Smooth muscle cell (in vitro differentiated cells): Measurements from ENCODE around the gene CNTN1. TPM values are rescaled to one million over a fixed set of nuclear protein-coding genes. Genes with fewer than 3 reads are reported as not detected.

ENCODE experiments used
- DNase-seq: peaks from one replicate; lab custom pipeline; 2025; ENCODE audit not compliant: unreplicated experiment; lab: John Stamatoyannopoulos, UW
- H2AFZ ChIP-seq: fragments of 200-600 bp; sonication (generic); 2 replicates; pipeline ENCODE4 v1.6.0; 2016; ENCODE audit warnings: antibody characterized with exemption, low read depth, mild to moderate bottlenecking
- H3F3A ChIP-seq: fragments of 200-600 bp; sonication (generic); 2 replicates; pipeline ENCODE4 v1.6.0; 2017; ENCODE audit warnings: antibody characterized with exemption, low read depth
- H3K27ac ChIP-seq: fragments of 200-600 bp; sonication (generic); 2 replicates; pipeline ENCODE4 v1.5.1; 2016; ENCODE audit warnings: low read depth, mild to moderate bottlenecking
- H3K27me3 ChIP-seq: fragments of 200-600 bp; sonication (generic); 2 replicates; pipeline ENCODE4 v1.6.1; 2016; ENCODE audit warnings: low read depth, mild to moderate bottlenecking
- H3K36me3 ChIP-seq: fragments of 200-600 bp; sonication (generic); 2 replicates; pipeline ENCODE4 v1.5.1; 2016; ENCODE audit warnings: low read depth
- H3K4me1 ChIP-seq: fragments of 200-600 bp; sonication (generic); 2 replicates; pipeline ENCODE4 v1.5.1; 2016; ENCODE audit warnings: low read depth
- H3K4me2 ChIP-seq: fragments of 200-600 bp; sonication (generic); 2 replicates; pipeline ENCODE4 v1.6.0; 2016; ENCODE audit warnings: mild to moderate bottlenecking
- H3K4me3 ChIP-seq: fragments of 200-600 bp; sonication (generic); 2 replicates; pipeline ENCODE4 v1.5.1; 2016; ENCODE audit warnings: mild to moderate bottlenecking
- H3K79me2 ChIP-seq: fragments of 200-600 bp; sonication (generic); 2 replicates; pipeline ENCODE4 v1.6.0; 2016; ENCODE audit warnings: low read depth, mild to moderate bottlenecking
- H3K9ac ChIP-seq: fragments of 200-600 bp; sonication (generic); 2 replicates; pipeline ENCODE4 v1.6.0; 2016; ENCODE audit warnings: low read depth
- H3K9me3 ChIP-seq: fragments of 200-600 bp; sonication (generic); replicated peaks from 2 replicates; pipeline ENCODE4 v1.5.1; 2016; ENCODE audit warnings: low read depth
- H4K20me1 ChIP-seq: fragments of 200-600 bp; sonication (generic); 2 replicates; pipeline ENCODE4 v1.6.0; 2016; ENCODE audit warnings: low read depth
- CTCF ChIP-seq: fragments of 200-600 bp; sonication (generic); IDR thresholded peaks from 2 replicates; pipeline ENCODE4 v1.5.1; 2017; ENCODE audit warnings: borderline replicate concordance, mild to moderate bottlenecking, antibody characterized with exemption; ENCODE audit not compliant: insufficient read depth, poor library complexity, severe bottlenecking
- WGBS: methylation state at CpG from one replicate; pipeline ENCODE4 v1.1.7; 2016; ENCODE audit warnings: low lambda C conversion rate; 5-methylcytosine and 5-hydroxymethylcytosine counted together
- polyA plus RNA-seq: library from polyadenylated mRNA; unstranded; fragments of >200 nt; fragmentation: Nextera tagmentation; extraction: Ambion mirVana; gene quantifications from 2 replicates; pipeline ENCODE4 v1.2.1, GENCODE V29; 2016
- total RNA-seq: library from RNA; depleted of rRNA; stranded (reverse); fragments of >200 nt; gene quantifications from 2 replicates; pipeline ENCODE4 v1.2.3, GENCODE V29; 2014

CNTN1 gene
- total and polyA plus RNA-seq, 2 experiments from 2014 or later, result 0.37 to 0.94 TPM

- no peak for DNase-seq
- H4K20me1 ChIP-seq, result no peaks in the 10 kb centered on the region
- H3F3A ChIP-seq, result no peaks in the 10 kb centered on the region
- peak overlapping the region; percentile 22 for H2AFZ ChIP-seq
- H3K4me3 ChIP-seq, result peak overlapping the region; percentile 69
- H3K36me3 ChIP-seq, result no peaks in the 10 kb centered on the region
- no peak for TF ChIP-seq CTCF
- peak overlapping the region; percentile 99 for H3K4me2 ChIP-seq
- H3K4me1 ChIP-seq, result peaks cover 6% of the 10 kb centered on the region
- no peaks in the 10 kb centered on the region for H3K79me2 ChIP-seq
- no peak overlapping the region for H3K27ac ChIP-seq
- no peaks in the 10 kb centered on the region for H3K9me3 ChIP-seq
- 6% methylated on average over 24 of the region's 24 CpGs for WGBS
- H3K9ac ChIP-seq, result no peak overlapping the region
- peaks cover 56% of the 10 kb centered on the region for H3K27me3 ChIP-seq
These were observed 1.1 kb downstream of the CNTN1 start for GRCh38 chr12:40693207-40693821.

GRCh38 chr12:40697566-40698259, 5.5 kb downstream of the CNTN1 start:
- Histone ChIP-seq H3K9me3 (no peaks in the 10 kb centered on the region), H3K27ac (no peak overlapping the region), H3K27me3 (peaks cover 39% of the 10 kb centered on the region), H3K36me3 (no peaks in the 10 kb centered on the region), H3F3A (no peaks in the 10 kb centered on the region), H3K4me2 (no peak overlapping the region), H3K79me2 (no peaks in the 10 kb centered on the region), H3K4me3 (no peak overlapping the region), H3K4me1 (peaks cover 6% of the 10 kb centered on the region), H2AFZ (no peak overlapping the region), H3K9ac (no peak overlapping the region), H4K20me1 (no peaks in the 10 kb centered on the region)
- TF ChIP-seq CTCF, result no peak
- no peak for DNase-seq
- 76% methylated on average over 6 of the region's 6 CpGs for WGBS

- DNase-seq, result no peak
- H3K9ac ChIP-seq, result no peak overlapping the region
- H3K4me3 ChIP-seq, result no peak overlapping the region
- no peaks in the 10 kb centered on the region for H3F3A ChIP-seq
- H4K20me1 ChIP-seq, result no peaks in the 10 kb centered on the region
- no peaks in the 10 kb centered on the region for H3K27me3 ChIP-seq
- TF ChIP-seq CTCF, result no peak
- H3K27ac ChIP-seq, result no peak overlapping the region
- no peaks in the 10 kb centered on the region for H3K79me2 ChIP-seq
- no peaks in the 10 kb centered on the region for H3K9me3 ChIP-seq
- 96% methylated on average over 4 of the region's 4 CpGs for WGBS
- H2AFZ ChIP-seq, result no peak overlapping the region
- H3K36me3 ChIP-seq, result no peaks in the 10 kb centered on the region
- no peaks in the 10 kb centered on the region for H3K4me1 ChIP-seq
- no peak overlapping the region for H3K4me2 ChIP-seq
These were observed 9.5 kb downstream of the CNTN1 start for GRCh38 chr12:40701756-40702155.

- no peak for DNase-seq
- H2AFZ ChIP-seq, result no peak overlapping the region
- no peaks in the 10 kb centered on the region for H3F3A ChIP-seq
- H3K36me3 ChIP-seq, result no peaks in the 10 kb centered on the region
- H3K79me2 ChIP-seq, result no peaks in the 10 kb centered on the region
- no peak overlapping the region for H3K9ac ChIP-seq
- H3K4me2 ChIP-seq, result no peak overlapping the region
- H3K4me1 ChIP-seq, result no peaks in the 10 kb centered on the region
- H3K27me3 ChIP-seq, result no peaks in the 10 kb centered on the region
- H3K27ac ChIP-seq, result no peak overlapping the region
- TF ChIP-seq CTCF, result no peak
- H4K20me1 ChIP-seq, result no peaks in the 10 kb centered on the region
- no peaks in the 10 kb centered on the region for H3K9me3 ChIP-seq
- no peak overlapping the region for H3K4me3 ChIP-seq
These were observed 18.9 kb downstream of the CNTN1 start for GRCh38 chr12:40711121-40711520.
